ENCODE results near the gene SLCO6A1. TPM values are rescaled to one million over a fixed set of nuclear protein-coding genes. Genes with fewer than 3 reads are reported as not detected.

The SLCO6A1 gene
- total and polyA plus RNA-seq, 2 donors from 2014 or later = not detected

DNA sequence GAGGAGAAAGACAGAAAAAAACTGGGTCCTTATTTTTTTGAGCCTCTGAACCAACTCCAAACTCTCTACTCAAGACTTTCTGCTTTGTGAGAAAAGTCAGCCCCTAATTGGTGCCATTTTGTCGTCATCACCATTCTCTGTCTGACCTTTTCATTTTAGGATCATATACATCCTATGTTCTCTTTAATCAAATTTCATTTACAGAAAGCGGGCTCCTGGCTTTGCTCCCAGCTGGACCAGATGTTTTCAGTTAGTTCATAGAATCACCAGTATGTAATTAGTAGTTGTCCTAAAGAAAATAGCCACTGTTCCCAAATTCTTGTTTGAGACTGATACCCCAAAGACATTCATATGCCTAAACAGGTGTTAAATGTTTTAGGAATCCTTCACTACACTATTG, 174.1 kb downstream of the SLCO6A1 start:
- intact Hi-C loops (cut with DNase I) = no loop called here
- no peaks in the 10 kb centered on the region for H3K36me3 ChIP-seq (ENCODE audit: control insufficient read depth in 2 of 3, insufficient read depth in 3 of 3, low read length in 3 of 3)
- no peak for FAIRE-seq
- TF ChIP-seq, protein P1, sequence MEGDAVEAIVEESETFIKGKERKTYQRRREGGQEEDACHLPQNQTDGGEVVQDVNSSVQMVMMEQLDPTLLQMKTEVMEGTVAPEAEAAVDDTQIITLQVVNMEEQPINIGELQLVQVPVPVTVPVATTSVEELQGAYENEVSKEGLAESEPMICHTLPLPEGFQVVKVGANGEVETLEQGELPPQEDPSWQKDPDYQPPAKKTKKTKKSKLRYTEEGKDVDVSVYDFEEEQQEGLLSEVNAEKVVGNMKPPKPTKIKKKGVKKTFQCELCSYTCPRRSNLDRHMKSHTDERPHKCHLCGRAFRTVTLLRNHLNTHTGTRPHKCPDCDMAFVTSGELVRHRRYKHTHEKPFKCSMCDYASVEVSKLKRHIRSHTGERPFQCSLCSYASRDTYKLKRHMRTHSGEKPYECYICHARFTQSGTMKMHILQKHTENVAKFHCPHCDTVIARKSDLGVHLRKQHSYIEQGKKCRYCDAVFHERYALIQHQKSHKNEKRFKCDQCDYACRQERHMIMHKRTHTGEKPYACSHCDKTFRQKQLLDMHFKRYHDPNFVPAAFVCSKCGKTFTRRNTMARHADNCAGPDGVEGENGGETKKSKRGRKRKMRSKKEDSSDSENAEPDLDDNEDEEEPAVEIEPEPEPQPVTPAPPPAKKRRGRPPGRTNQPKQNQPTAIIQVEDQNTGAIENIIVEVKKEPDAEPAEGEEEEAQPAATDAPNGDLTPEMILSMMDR (IDR thresholded peaks at IDR 0.05; ENCODE audit: borderline replicate concordance, extremely low read depth, insufficient read depth) = no peak
- H3K27me3 ChIP-seq (ENCODE audit: control insufficient read depth, insufficient read depth, low read length) = no peaks in the 10 kb centered on the region
- no peak overlapping the region for H3K9ac ChIP-seq (ENCODE audit: low read length in 3 of 3)
- no peak overlapping the region for H3K4me3 ChIP-seq (ENCODE audit: low read length in 3 of 3)
- H3K9me3 ChIP-seq (ENCODE audit: control insufficient read depth in 2 of 3, insufficient read depth in 1 of 3, low read length in 3 of 3) = no peaks in the 10 kb centered on the region
- no peaks in the 10 kb centered on the region for H3K4me1 ChIP-seq (ENCODE audit: control insufficient read depth in 2 of 3, insufficient read depth in 2 of 3, low read depth in 1 of 3, low read length in 3 of 3)
- no peak overlapping the region for H3K27ac ChIP-seq (ENCODE audit: low read depth in 2 of 2, low read length in 2 of 2)
- DNase-seq = peak in 2 of 5 donors; percentile 21 to 47

Other genes starting within 250 kb of the SLCO6A1 start
- gene SLCO4C1, start 202.7 kb downstream of the SLCO6A1 start, total RNA-seq = 35.1 TPM
- gene SLCO4C1, start 202.7 kb downstream of the SLCO6A1 start, polyA plus RNA-seq (ENCODE audit: insufficient read depth, low read depth, low replicate concordance) = 9.0 TPM